Fibroblast of lung (primary cell): ENCODE measurements around the gene PHETA1.

Experiments used
- EZH2 ChIP-seq: IDR thresholded peaks from 2 replicates; pipeline ENCODE4 v1.5.1; 2012; ENCODE audit warnings: low read length, control low read depth, mild to moderate bottlenecking; ENCODE audit errors: missing control alignments
- TF ChIP-seq, protein P1 (sequence below), 2 donors: IDR thresholded peaks in 1 of 2; conservative IDR thresholded peaks in 1 of 2; 1 replicate in 1 of 2; 2 replicates in 1 of 2; pipeline ENCODE4 v1.5.1; 2011 to 2012; ENCODE audit warnings: low read length in 2 of 2, control low read depth in 1 of 2, inconsistent platforms in 1 of 2, low read depth in 1 of 2, mild to moderate bottlenecking in 1 of 2

- no peak for TF ChIP-seq EZH2
- TF ChIP-seq, protein P1, sequence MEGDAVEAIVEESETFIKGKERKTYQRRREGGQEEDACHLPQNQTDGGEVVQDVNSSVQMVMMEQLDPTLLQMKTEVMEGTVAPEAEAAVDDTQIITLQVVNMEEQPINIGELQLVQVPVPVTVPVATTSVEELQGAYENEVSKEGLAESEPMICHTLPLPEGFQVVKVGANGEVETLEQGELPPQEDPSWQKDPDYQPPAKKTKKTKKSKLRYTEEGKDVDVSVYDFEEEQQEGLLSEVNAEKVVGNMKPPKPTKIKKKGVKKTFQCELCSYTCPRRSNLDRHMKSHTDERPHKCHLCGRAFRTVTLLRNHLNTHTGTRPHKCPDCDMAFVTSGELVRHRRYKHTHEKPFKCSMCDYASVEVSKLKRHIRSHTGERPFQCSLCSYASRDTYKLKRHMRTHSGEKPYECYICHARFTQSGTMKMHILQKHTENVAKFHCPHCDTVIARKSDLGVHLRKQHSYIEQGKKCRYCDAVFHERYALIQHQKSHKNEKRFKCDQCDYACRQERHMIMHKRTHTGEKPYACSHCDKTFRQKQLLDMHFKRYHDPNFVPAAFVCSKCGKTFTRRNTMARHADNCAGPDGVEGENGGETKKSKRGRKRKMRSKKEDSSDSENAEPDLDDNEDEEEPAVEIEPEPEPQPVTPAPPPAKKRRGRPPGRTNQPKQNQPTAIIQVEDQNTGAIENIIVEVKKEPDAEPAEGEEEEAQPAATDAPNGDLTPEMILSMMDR (conservative IDR thresholded peaks at IDR 0.05 in 1 of 2, IDR thresholded peaks at IDR 0.05 in 1 of 2; ENCODE audit: low read depth in 1 of 2, low read length in 2 of 2) = no peak
These were observed 20.8 kb downstream of the PHETA1 start for GRCh38 chr12:111347891-111348644.
